GM18498 (cell line): Measurements from ENCODE around the gene PEX11B.
A peak's percentile ranks its signal among the peaks of the same experiment; 100 is the strongest.

Experiments used
- ATAC-seq: cut with Tn5 transposase; IDR thresholded peaks from one replicate; pipeline ENCODE4 v1.9.1; 2021; ENCODE audit warnings: mild to moderate bottlenecking, moderate library complexity; ENCODE audit not compliant: unreplicated experiment

Gene PEX11B

GRCh38 chr1:145918144-145918991, at the start of gene PEX11B:
TSS of gene PEX11B (minus strand) at chr1:145918717. CDS start at chr1:145918688, 29 bp downstream.
- ATAC-seq: peak; percentile 87

GRCh38 chr1:145967288-145967687, 48.8 kb upstream of the PEX11B start:
- no peak for ATAC-seq

- no peak for ATAC-seq
These were observed 46.7 kb upstream of the PEX11B start for GRCh38 chr1:145965119-145965744.

GRCh38 chr1:145964328-145965118, 46.0 kb upstream of the PEX11B start, which contains the start of the genes ANKRD34A and POLR3GL:
TSS of gene ANKRD34A (minus strand) at chr1:145964575. CDS start at chr1:145961759, 2,816 bp downstream.
TSS of gene POLR3GL (plus strand) at chr1:145964690. CDS start at chr1:145974866, 10,176 bp downstream.
- peak; percentile 94 for ATAC-seq

GRCh38 chr1:145963265-145964019, 44.9 kb upstream of the PEX11B start:
- no peak for ATAC-seq

GRCh38 chr1:145962157-145963102, 43.9 kb upstream of the PEX11B start:
- ATAC-seq: no peak

GRCh38 chr1:145961425-145962156, 43.1 kb upstream of the PEX11B start:
- ATAC-seq: no peak

GRCh38 chr1:145961109-145961424, 42.5 kb upstream of the PEX11B start:
- ATAC-seq: no peak

GRCh38 chr1:145960468-145961108, 42.1 kb upstream of the PEX11B start:
- no peak for ATAC-seq

GRCh38 chr1:145959957-145960467, 41.5 kb upstream of the PEX11B start:
- ATAC-seq: no peak

- no peak for ATAC-seq
These were observed 40.8 kb upstream of the PEX11B start for GRCh38 chr1:145959333-145959732.

GRCh38 chr1:145958734-145959133, 40.2 kb upstream of the PEX11B start:
- ATAC-seq: no peak

GRCh38 chr1:145957443-145958319, 39.2 kb upstream of the PEX11B start, which contains the start of gene LIX1L:
TSS of gene LIX1L (minus strand) at chr1:145958017. CDS start at chr1:145957927, 90 bp downstream.
- ATAC-seq: peak; percentile 93

GRCh38 chr1:145956781-145957442, 38.4 kb upstream of the PEX11B start:
- no peak for ATAC-seq

- no peak for ATAC-seq
These were observed 37.8 kb upstream of the PEX11B start for GRCh38 chr1:145956361-145956760.

- no peak for ATAC-seq
These were observed 36.9 kb upstream of the PEX11B start for GRCh38 chr1:145955436-145955835.

GRCh38 chr1:145953861-145954260, 35.3 kb upstream of the PEX11B start:
- no peak for ATAC-seq
